Neural crest cell (in vitro differentiated cells): ENCODE results near the gene SUSD4. TPM values are rescaled to one million over a fixed set of nuclear protein-coding genes. Genes with fewer than 3 reads are reported as not detected.

Experiments
- DNase-seq: peaks from one replicate; pipeline ENCODE4 v3.0.0; 2021; ENCODE audit warnings: low read depth, mixed read lengths, low spot score
- H3K27ac Mint-ChIP-seq: one replicate; pipeline ENCODE4 v1.8.0; 2021; ENCODE audit warnings: mild to moderate bottlenecking, mixed read lengths; ENCODE audit not compliant: unreplicated experiment
- H3K27me3 Mint-ChIP-seq: 2 replicates; pipeline ENCODE4 v1.8.0; 2021; ENCODE audit warnings: low read depth, mild to moderate bottlenecking, mixed read lengths
- H3K36me3 Mint-ChIP-seq: 2 replicates; pipeline ENCODE4 v1.8.0; 2021; ENCODE audit warnings: low read depth, mild to moderate bottlenecking, mixed read lengths
- H3K4me1 Mint-ChIP-seq: 2 replicates; pipeline ENCODE4 v1.8.0; 2021; ENCODE audit warnings: mixed read lengths
- H3K4me3 Mint-ChIP-seq: one replicate; pipeline ENCODE4 v1.8.0; 2021; ENCODE audit warnings: mild to moderate bottlenecking, mixed read lengths
- H3K9me3 Mint-ChIP-seq: 2 replicates; pipeline ENCODE4 v1.8.0; 2021; ENCODE audit warnings: mixed read lengths
- CTCF ChIP-seq: fragments of 200-600 bp; sonication (generic); conservative IDR thresholded peaks from 2 replicates; pipeline ENCODE4 v1.5.0; 2021; ENCODE audit warnings: antibody characterized with exemption, mild to moderate bottlenecking
- total RNA-seq: library from RNA; stranded (reverse); gene quantifications from 2 replicates; pipeline ENCODE4 v1.2.1, GENCODE V29; 2021

The SUSD4 gene
- total RNA-seq, 1 donor from 2014 or later, result 0.56 TPM

GRCh38 chr1:223180731-223181321 is 183.2 kb downstream of the SUSD4 start:
- no peak for DNase-seq
- Mint-ChIP-seq H3K36me3 (no peaks in the 10 kb centered on the region), H3K27me3 (peaks cover 25% of the 10 kb centered on the region), H3K9me3 (no peaks in the 10 kb centered on the region), H3K4me3 (no peak overlapping the region), H3K27ac (no peak overlapping the region), H3K4me1 (peaks cover 7% of the 10 kb centered on the region)
- TF ChIP-seq CTCF, result no peak

- Mint-ChIP-seq H3K4me1 (peaks cover 7% of the 10 kb centered on the region), H3K4me3 (no peak overlapping the region), H3K27me3 (peaks cover 17% of the 10 kb centered on the region), H3K27ac (no peak overlapping the region), H3K9me3 (no peaks in the 10 kb centered on the region), H3K36me3 (no peaks in the 10 kb centered on the region)
- no peak for DNase-seq
- TF ChIP-seq CTCF, result no peak
Observed at GRCh38 chr1:223179786-223180185, 184.2 kb downstream of the SUSD4 start.

GRCh38 chr1:223179280-223179679 is 184.7 kb downstream of the SUSD4 start:
- H3K4me3 Mint-ChIP-seq, result no peak overlapping the region
- TF ChIP-seq CTCF, result no peak

GRCh38 chr1:223177681-223178080 is 186.3 kb downstream of the SUSD4 start:
- no peak for DNase-seq
- Mint-ChIP-seq H3K36me3 (no peaks in the 10 kb centered on the region), H3K27ac (no peak overlapping the region), H3K27me3 (peaks cover 17% of the 10 kb centered on the region), H3K9me3 (no peaks in the 10 kb centered on the region), H3K4me1 (peaks cover 7% of the 10 kb centered on the region), H3K4me3 (no peak overlapping the region)
- TF ChIP-seq CTCF, result no peak

More at GRCh38 chr1:223179280-223179679, 184.7 kb downstream of the SUSD4 start:
- Mint-ChIP-seq H3K27me3 (peaks cover 17% of the 10 kb centered on the region), H3K9me3 (no peaks in the 10 kb centered on the region), H3K27ac (no peak overlapping the region), H3K36me3 (no peaks in the 10 kb centered on the region), H3K4me1 (peaks cover 7% of the 10 kb centered on the region)
- DNase-seq, result no peak

GRCh38 chr1:223176437-223176836 is 187.5 kb downstream of the SUSD4 start:
- no peak for DNase-seq
- Mint-ChIP-seq H3K4me3 (no peak overlapping the region), H3K9me3 (no peaks in the 10 kb centered on the region), H3K4me1 (peaks cover 7% of the 10 kb centered on the region), H3K27me3 (peaks cover 10% of the 10 kb centered on the region), H3K27ac (no peak overlapping the region), H3K36me3 (no peaks in the 10 kb centered on the region)
- TF ChIP-seq CTCF, result no peak

- Mint-ChIP-seq H3K27ac (no peak overlapping the region), H3K9me3 (no peaks in the 10 kb centered on the region), H3K27me3 (peaks cover 7% of the 10 kb centered on the region), H3K4me1 (peaks cover 3% of the 10 kb centered on the region), H3K4me3 (no peak overlapping the region), H3K36me3 (no peaks in the 10 kb centered on the region)
- no peak for DNase-seq
- no peak for TF ChIP-seq CTCF
Observed at GRCh38 chr1:223175633-223176032, 188.3 kb downstream of the SUSD4 start.
